H1 (cell line): ENCODE data around the gene BCAM. TPM values are rescaled to one million over a fixed set of nuclear protein-coding genes. Genes with fewer than 3 reads are reported as not detected.

ENCODE experiments used
- CTCF ChIA-PET: fragments of 300-600 bp; sonication (Branson Sonifier 250); formaldehyde crosslinking; loops from one replicate; lab custom pipeline; 2021; ENCODE audit not compliant: partially characterized antibody; lab: Charles Lee
- POLR2A ChIA-PET: fragments of 300-600 bp; sonication (Branson Sonifier 250); formaldehyde crosslinking; loops from one replicate; lab custom pipeline; 2021; ENCODE audit warnings: inconsistent platforms; ENCODE audit not compliant: partially characterized antibody; lab: Charles Lee
- DNase-seq, 2 experiments: peaks; one replicate each; pipeline versions ENCODE4 v3.0.0 to v3.0.0-alpha.2; 2010 to 2022; ENCODE audit warnings: low spot score in 2 of 2, low read depth in 1 of 2, mixed read lengths in 1 of 2
- FAIRE-seq: peaks from 2 replicates; lab custom pipeline; 2011; peaks lifted over from hg19 to GRCh38; lab: Jason Lieb, UNC
- H2AFZ ChIP-seq: 2 replicates; pipeline ENCODE4 v1.8.1; 2012; ENCODE audit warnings: low read length, inconsistent platforms
- H2AK5ac ChIP-seq: 2 replicates; pipeline ENCODE4 v1.6.1; 2013; ENCODE audit warnings: low read depth, low read length
- H2BK120ac ChIP-seq: replicated peaks from 2 replicates; pipeline ENCODE3; 2013; ENCODE audit warnings: low read depth, low read length, inconsistent platforms
- H2BK12ac ChIP-seq: 2 replicates; pipeline ENCODE4 v1.6.1; 2013; ENCODE audit warnings: low read depth, low read length
- H2BK15ac ChIP-seq: 2 replicates; pipeline ENCODE4 v1.6.1; 2013; ENCODE audit warnings: low read length
- H2BK20ac ChIP-seq: 2 replicates; pipeline ENCODE4 v1.6.1; 2013; ENCODE audit warnings: low read length
- H2BK5ac ChIP-seq: 2 replicates; pipeline ENCODE4 v1.6.1; 2013; ENCODE audit warnings: low read depth, low read length
- H3K14ac ChIP-seq: 2 replicates; pipeline ENCODE4 v1.6.1; 2013; ENCODE audit warnings: inconsistent platforms; ENCODE audit not compliant: insufficient read length
- H3K18ac ChIP-seq: 2 replicates; pipeline ENCODE4 v1.6.1; 2013; ENCODE audit warnings: low read length; ENCODE audit errors: extremely low read depth
- H3K23ac ChIP-seq: 2 replicates; pipeline ENCODE4 v1.6.1; 2013; ENCODE audit warnings: inconsistent platforms; ENCODE audit not compliant: insufficient read length
- H3K23me2 ChIP-seq: 2 replicates; pipeline ENCODE4 v1.6.1; 2013; ENCODE audit warnings: low read depth, low read length
- H3K27ac ChIP-seq: 2 replicates; pipeline ENCODE4 v1.6.1; 2011; ENCODE audit warnings: low read depth, low read length, inconsistent platforms
- H3K27me3 ChIP-seq, 4 experiments: replicated peaks in 1 of 4; 1 replicate in 1 of 4; 2 replicates in 3 of 4; pipeline versions ENCODE4 v1.6.1 to v1.8.1; 2011 to 2013; ENCODE audit warnings: low read length in 3 of 4, mild to moderate bottlenecking in 3 of 4, inconsistent platforms in 2 of 4, mixed read lengths in 2 of 4, moderate library complexity in 1 of 4; ENCODE audit not compliant: control insufficient read depth in 3 of 4, insufficient read depth in 3 of 4; ENCODE audit errors: extremely low read depth in 1 of 4
- H3K36me3 ChIP-seq, 4 experiments: 2 replicates each; pipeline versions ENCODE4 v1.6.1 to v1.8.1; 2011 to 2013; ENCODE audit warnings: mild to moderate bottlenecking in 4 of 4, low read length in 3 of 4, moderate library complexity in 2 of 4, control low read depth in 1 of 4, inconsistent platforms in 1 of 4; ENCODE audit not compliant: insufficient read depth in 4 of 4, control insufficient read depth in 2 of 4
- H3K4ac ChIP-seq: replicated peaks from 2 replicates; pipeline ENCODE3; 2013; ENCODE audit warnings: low read length, low read depth, mixed read lengths, inconsistent platforms; ENCODE audit not compliant: insufficient read length
- H3K4me1 ChIP-seq, 4 experiments: replicated peaks in 1 of 4; 1 replicate in 1 of 4; 2 replicates in 3 of 4; pipeline versions ENCODE4 v1.6.1 to v1.8.1; 2011 to 2013; ENCODE audit warnings: low read length in 3 of 4, inconsistent platforms in 2 of 4, mixed read lengths in 1 of 4; ENCODE audit not compliant: insufficient read depth in 4 of 4, control insufficient read depth in 3 of 4
- H3K4me2 ChIP-seq, 2 experiments: 2 replicates each; pipeline versions ENCODE4 v1.6.1 to v1.8.1; 2011 to 2013; ENCODE audit warnings: low read depth in 2 of 2, low read length in 2 of 2, control low read depth in 1 of 2, inconsistent platforms in 1 of 2, mild to moderate bottlenecking in 1 of 2; ENCODE audit not compliant: insufficient read depth in 1 of 2
- H3K4me3 ChIP-seq, 4 experiments: fragments of 200-600, 300-600 bp in 1 of 4; sonication (generic), shearing (Covaris generic), sonication (Bioruptor Twin) in 1 of 4; 2 replicates each; pipeline versions ENCODE4 v1.5.1 to v1.8.1; 2011 to 2016; ENCODE audit warnings: low read length in 4 of 4, low read depth in 3 of 4, control low read depth in 2 of 4, inconsistent platforms in 2 of 4, mild to moderate bottlenecking in 2 of 4, mixed read lengths in 1 of 4, moderate library complexity in 1 of 4; ENCODE audit not compliant: insufficient read depth in 2 of 4; ENCODE audit errors: extremely low read depth in 1 of 4
- H3K56ac ChIP-seq: replicated peaks from 2 replicates; pipeline ENCODE3; 2013; ENCODE audit warnings: low read depth, mild to moderate bottlenecking, mixed read lengths, low read length, inconsistent platforms; ENCODE audit not compliant: insufficient read length
- H3K79me1 ChIP-seq: 2 replicates; pipeline ENCODE4 v1.6.1; 2013; ENCODE audit warnings: low read depth, low read length, control low read depth
- H3K79me2 ChIP-seq, 2 experiments: 2 replicates each; pipeline versions ENCODE4 v1.6.1 to v1.8.1; 2012 to 2013; ENCODE audit warnings: low read length in 2 of 2, mild to moderate bottlenecking in 2 of 2, inconsistent platforms in 1 of 2; ENCODE audit not compliant: insufficient read depth in 2 of 2, control insufficient read depth in 1 of 2
- H3K9ac ChIP-seq, 4 experiments: replicated peaks in 1 of 4; 1 replicate in 1 of 4; 2 replicates in 3 of 4; pipeline versions ENCODE4 v1.6.1 to v1.8.1; 2011 to 2013; ENCODE audit warnings: low read depth in 3 of 4, low read length in 3 of 4, control low read depth in 2 of 4, mild to moderate bottlenecking in 2 of 4, moderate library complexity in 2 of 4, inconsistent platforms in 1 of 4; ENCODE audit errors: extremely low read depth in 1 of 4
- H3K9me3 ChIP-seq, 2 experiments: 2 replicates each; pipeline versions ENCODE4 v1.6.1 to v1.8.1; 2012 to 2013; ENCODE audit warnings: mild to moderate bottlenecking in 2 of 2, moderate library complexity in 2 of 2, control low read depth in 1 of 2, inconsistent platforms in 1 of 2, low read depth in 1 of 2, low read length in 1 of 2, mixed read lengths in 1 of 2; ENCODE audit not compliant: insufficient read depth in 2 of 2
- H4K20me1 ChIP-seq, 2 experiments: replicated peaks in 1 of 2; 2 replicates each; pipeline versions ENCODE3 to v1.8.1; 2011 to 2013; ENCODE audit warnings: inconsistent platforms in 2 of 2, low read length in 2 of 2, mild to moderate bottlenecking in 1 of 2; ENCODE audit not compliant: insufficient read depth in 2 of 2, control insufficient read depth in 1 of 2
- H4K5ac ChIP-seq: 2 replicates; pipeline ENCODE4 v1.6.1; 2013; ENCODE audit warnings: low read length, low read depth, mixed read lengths, inconsistent platforms; ENCODE audit not compliant: insufficient read length
- H4K8ac ChIP-seq: 2 replicates; pipeline ENCODE4 v1.8.0; 2013; ENCODE audit warnings: mild to moderate bottlenecking, moderate library complexity, low read length, inconsistent platforms; ENCODE audit not compliant: insufficient read depth; ENCODE audit errors: extremely low read depth
- H4K91ac ChIP-seq: replicated peaks from 2 replicates; pipeline ENCODE3; 2013; ENCODE audit warnings: low read length, mixed read lengths, inconsistent platforms; ENCODE audit not compliant: insufficient read length
- CBX8 ChIP-seq: fragments of 300-800, 300-1000 bp; sonication (generic); IDR thresholded peaks from 2 replicates; pipeline ENCODE4 v1.7.1; 2016; ENCODE audit warnings: low read depth, low read length, borderline replicate concordance
- WGBS, 2 experiments: shearing (Covaris generic) in 1 of 2; methylation state at CpG; one replicate each; pipeline versions ENCODE4 v1.1.6 to v1.1.7; 2013 to 2015; ENCODE audit warnings: low lambda C conversion rate in 2 of 2, mixed read lengths in 2 of 2, inconsistent platforms in 1 of 2, low coverage in 1 of 2, missing lambda C conversion rate in 1 of 2; ENCODE audit not compliant: insufficient replicate concordance in 2 of 2, insufficient coverage in 1 of 2, insufficient read length in 1 of 2; ENCODE audit errors: extremely low coverage in 1 of 2, missing lambda C conversion rate in 1 of 2; 5-methylcytosine and 5-hydroxymethylcytosine counted together
- polyA plus RNA-seq, 7 experiments: library from polyadenylated mRNA; depleted of rRNA in 3 of 7; stranded (reverse) in 5 of 7; unstranded in 2 of 7; fragments of >200 nt in 5 of 7; fragments of 200-250 nt in 2 of 7; gene quantifications; 1 replicate in 5 of 7; 2 replicates in 1 of 7; 4 replicates in 1 of 7; pipeline versions ENCODE4 v1.2.1 to v1.2.3, GENCODE V29; 2011 to 2013; ENCODE audit warnings: missing spikeins in 2 of 7, mixed read lengths in 2 of 7
- total RNA-seq: library from RNA; stranded (reverse); fragmentation: NEBNext Ultra II Directional; extraction: Animal tissue kit (Norgen Biotek cat#: 25700); gene quantifications from 2 replicates; pipeline ENCODE4 v1.2.1, GENCODE V29; 2021

The BCAM gene
- total and polyA plus RNA-seq, 2 of the 8 experiments (the other 6 are each of a cell fraction or from before 2014, with no cell fraction given): 32.5 to 81.4 TPM

DNA sequence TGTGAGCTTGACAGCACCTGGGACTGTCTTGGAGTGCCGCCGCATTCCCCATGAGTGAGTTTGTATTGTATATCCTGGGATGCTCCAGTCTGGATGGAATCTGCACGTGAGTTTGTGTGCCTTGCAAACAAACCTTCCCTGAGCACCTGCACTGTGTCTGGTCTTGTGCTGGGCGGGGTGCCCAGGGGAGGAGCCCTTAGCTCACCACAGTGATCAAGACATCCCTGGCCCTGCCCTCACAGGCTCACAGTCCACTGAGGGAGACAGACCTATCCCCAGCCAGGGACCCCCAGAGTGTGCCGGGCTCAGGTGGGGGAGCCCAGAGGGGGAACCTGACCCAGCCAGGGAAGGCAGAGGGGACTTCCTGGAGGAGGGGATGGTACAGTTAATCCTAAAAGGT lies 1.7 kb upstream of the BCAM start:
- Histone ChIP-seq H4K20me1 (peaks cover 8 to 12% of the 10 kb centered on the region in 2 experiments), H4K5ac (no peak overlapping the region), H3K4me3 (no peak overlapping the region), H3K56ac (no peak overlapping the region), H2BK20ac (no peak overlapping the region), H3K79me2 (no peaks in the 10 kb centered on the region), H3K23ac (no peak overlapping the region), H3K27ac (no peak overlapping the region), H3K14ac (no peak overlapping the region), H3K4me2 (peak overlapping the region in 1 of 2 experiments; percentile 22; a peak in 3 of 4 replicates), H2AK5ac (peak overlapping the region; percentile 70), H3K4ac (peak overlapping the region; percentile 88), H2BK5ac (0 out of 2 replicates have a peak overlapping the region, but pooled peaks have one; percentile 39), H4K8ac (no peak overlapping the region), H2BK15ac (0 out of 2 replicates have a peak overlapping the region, but pooled peaks have one; percentile 72), H3K23me2 (peaks cover 5% of the 10 kb centered on the region; the same call in 1 of the 2 replicates), H2BK120ac (no peak overlapping the region), H3K79me1 (peaks cover 2% of the 10 kb centered on the region; the same call in 1 of the 2 replicates), H2AFZ (no peak overlapping the region), H3K27me3 (peaks cover 0 to 21% (median 18%) of the 10 kb centered on the region in 4 experiments; a peak in 6 of 7 replicates), H2BK12ac (peak overlapping the region; percentile 35), H3K9me3 (no peaks in the 10 kb centered on the region), H3K4me1 (peaks cover 4 to 34% (median 21%) of the 10 kb centered on the region in 4 experiments), H3K36me3 (peaks cover 0 to 6% (median 2%) of the 10 kb centered on the region in 4 experiments; a peak in 4 of 8 replicates), H3K18ac (no peak overlapping the region), H4K91ac (no peak overlapping the region), H3K9ac (no peak overlapping the region)
- DNase-seq (no peak), FAIRE-seq (no peak)
- TF ChIP-seq CBX8: no peak
- 90% methylated on average over 4 of the region's 5 CpGs; no CpG with 5 or more reads in 1 of the 2 experiments for WGBS, 2 experiments
- CTCF ChIA-PET: interaction anchor here (0.9 to 8.5 kb wide), 28 partner anchors 9 to 236 kb away, joined by 3 to 116 read pairs (median 6); partner anchors contain the start of gene NECTIN2
- POLR2A ChIA-PET: interaction anchor here (0.7 to 4.7 kb wide), 19 partner anchors 8 to 88 kb away, joined by 3 to 30 read pairs (median 4); partner anchors contain the start of gene NECTIN2
